ENCODE results near the gene BAIAP3. TPM values are rescaled to one million over a fixed set of nuclear protein-coding genes. Genes with fewer than 3 reads are reported as not detected.

BAIAP3 gene
- total RNA-seq, 1 experiment from 2014 or later, result 44.7 TPM

GRCh38 chr16:1393613-1394176 is 60.2 kb downstream of the BAIAP3 start:
- ChIA-PET RAD21 (ENCODE audit: low non-redundant PET in 1 of 2, low total read pairs in 2 of 2, uncharacterized antibody in 2 of 2, unreplicated experiment in 2 of 2) (no interaction called here), CTCF (no interaction called here), POLR2A (no interaction called here)
- H3K9ac ChIP-seq (ENCODE audit: low read length), result no peak overlapping the region
- TF ChIP-seq EZH2 (IDR thresholded peaks at IDR 0.05) (no peak), YY1 (IDR thresholded peaks at IDR 0.05; ENCODE audit: extremely low read depth, insufficient replicate concordance, low read depth, low read length) (no peak), ATF3 (IDR thresholded peaks at IDR 0.05) (no peak), SRF (IDR thresholded peaks at IDR 0.05; ENCODE audit: low read depth) (no peak), SP1 (IDR thresholded peaks at IDR 0.05; ENCODE audit: low read depth) (no peak), RAD21 (IDR thresholded peaks at IDR 0.05; ENCODE audit: low read depth) (no peak), ZBTB33 (IDR thresholded peaks at IDR 0.05; ENCODE audit: extremely low read depth, insufficient replicate concordance, low read length) (no peak), ZNF274 (IDR thresholded peaks at IDR 0.05; ENCODE audit: low read depth, low read length) (no peak), POLR2A (IDR thresholded peaks at IDR 0.05; ENCODE audit: borderline replicate concordance, extremely low read depth, insufficient read depth, insufficient read length) (no peak), CEBPB (IDR thresholded peaks at IDR 0.05; ENCODE audit: low read depth) (no peak), TCF7L2 (IDR thresholded peaks at IDR 0.05; ENCODE audit: borderline replicate concordance, extremely low read depth, insufficient read depth, insufficient read length) (no peak), POLR2AphosphoS5 (IDR thresholded peaks at IDR 0.05; ENCODE audit: low read depth, low read length) (no peak), JUND (IDR thresholded peaks at IDR 0.05) (no peak), ELF1 (IDR thresholded peaks at IDR 0.05; ENCODE audit: borderline replicate concordance, low read depth) (no peak), FOSL1 (IDR thresholded peaks at IDR 0.05; ENCODE audit: low read depth) (no peak), MAX (IDR thresholded peaks at IDR 0.05) (no peak), EGR1 (IDR thresholded peaks at IDR 0.05; ENCODE audit: low read depth) (no peak), CBX3 (IDR thresholded peaks at IDR 0.05; ENCODE audit: low read depth) (no peak)
- no peak for ATAC-seq
- no peaks in the 10 kb centered on the region for H3K9me3 ChIP-seq (ENCODE audit: control insufficient read depth in 1 of 2, insufficient read depth in 1 of 2, low read depth in 1 of 2, low read length in 2 of 2)
- intact Hi-C loops (cut with micrococcal nuclease), result no loop called here
- no peak overlapping the region for H3K4me2 ChIP-seq (ENCODE audit: low read length)
- no peaks in the 10 kb centered on the region for H3K27me3 ChIP-seq (ENCODE audit: insufficient read depth, low read length)
- H3K4me3 ChIP-seq (replicated peaks in 1 of 2; ENCODE audit: low read depth in 1 of 2, low read length in 2 of 2), result no peak overlapping the region
- no peaks in the 10 kb centered on the region for H3K4me1 ChIP-seq (ENCODE audit: control insufficient read depth in 1 of 2, insufficient read depth in 2 of 2, low read length in 2 of 2)
- no peaks in the 10 kb centered on the region for H4K20me1 ChIP-seq (ENCODE audit: insufficient read depth)
- no peak overlapping the region for H3K27ac ChIP-seq (ENCODE audit: low read depth, low read length)
- H3K36me3 ChIP-seq (ENCODE audit: control insufficient read depth in 1 of 2, insufficient read depth in 2 of 2, low read length in 2 of 2), result no peaks in the 10 kb centered on the region; a peak in 1 of 4 replicates
- H3K9me2 ChIP-seq (ENCODE audit: insufficient read depth), result no peaks in the 10 kb centered on the region
- no peak overlapping the region for H2AFZ ChIP-seq (ENCODE audit: low read depth, low read length, poor library complexity, severe bottlenecking)
- DNase-seq (ENCODE audit: low read depth, low spot score), result no peak
- BruUV-seq (replicated peaks), result no TSS peak
- H3K79me2 ChIP-seq (ENCODE audit: insufficient read depth, low read length), result no peaks in the 10 kb centered on the region
